Measurements from ENCODE around the gene SRSF12. TPM values are rescaled to one million over a fixed set of nuclear protein-coding genes. Genes with fewer than 3 reads are reported as not detected.
A peak's percentile ranks its signal among the peaks of the same experiment; 100 is the strongest.
"Not testable (repeated sequence)": the region's sequence is repeated elsewhere in the genome, so short reads cannot be mapped to it uniquely, and the experiment has no call there.

The SRSF12 gene
- total RNA-seq, 1 experiment from 2014 or later, result 2.1 TPM

DNA sequence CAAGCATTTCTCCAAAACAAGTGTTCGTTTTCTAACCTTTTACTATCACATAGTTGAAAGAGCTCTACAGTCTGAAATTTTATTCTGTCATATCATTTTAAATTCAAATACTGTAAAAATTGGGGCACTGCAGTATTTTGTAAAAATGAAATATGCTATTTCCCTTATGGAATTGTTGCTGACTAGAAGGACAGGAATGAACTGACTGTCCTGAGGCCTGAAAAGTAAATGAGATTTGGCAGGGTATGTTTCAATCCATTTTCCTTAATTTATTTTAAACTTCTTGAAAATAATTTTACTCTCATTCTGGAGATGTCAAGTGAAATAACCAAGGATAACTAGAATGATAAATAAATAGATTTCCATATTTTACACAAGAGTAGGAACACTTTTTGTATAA is 49.2 kb downstream of the SRSF12 start:
- Histone ChIP-seq H3K36me3 (replicated peaks; ENCODE audit: control insufficient read depth, insufficient read depth, low read length) (no peaks in the 10 kb centered on the region), H3K27me3 (ENCODE audit: control insufficient read depth, insufficient read depth, low read length) (no peaks in the 10 kb centered on the region), H3K4me3 (ENCODE audit: insufficient read depth, low read depth, low read length) (no peak overlapping the region)
- no peak for DNase-seq

DNA sequence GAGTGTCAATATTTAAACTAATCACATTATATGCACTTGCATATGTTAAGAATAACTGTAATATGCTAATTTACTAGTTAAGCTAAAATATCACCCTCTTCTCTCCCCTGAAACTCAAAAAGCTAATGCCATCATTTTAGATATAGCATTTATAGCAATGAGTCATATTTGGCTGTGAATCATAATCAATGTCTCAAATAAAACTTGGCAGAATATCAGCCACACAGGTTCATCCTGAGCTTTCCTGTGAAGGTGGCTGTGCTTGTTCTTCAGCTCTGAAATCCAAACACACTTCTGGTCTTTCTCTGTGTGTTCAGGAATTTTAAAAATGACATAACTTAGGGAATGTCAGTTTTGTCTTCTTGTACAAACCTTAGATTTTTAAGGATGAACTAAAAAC is 50.1 kb downstream of the SRSF12 start:
- DNase-seq, result no peak

DNA sequence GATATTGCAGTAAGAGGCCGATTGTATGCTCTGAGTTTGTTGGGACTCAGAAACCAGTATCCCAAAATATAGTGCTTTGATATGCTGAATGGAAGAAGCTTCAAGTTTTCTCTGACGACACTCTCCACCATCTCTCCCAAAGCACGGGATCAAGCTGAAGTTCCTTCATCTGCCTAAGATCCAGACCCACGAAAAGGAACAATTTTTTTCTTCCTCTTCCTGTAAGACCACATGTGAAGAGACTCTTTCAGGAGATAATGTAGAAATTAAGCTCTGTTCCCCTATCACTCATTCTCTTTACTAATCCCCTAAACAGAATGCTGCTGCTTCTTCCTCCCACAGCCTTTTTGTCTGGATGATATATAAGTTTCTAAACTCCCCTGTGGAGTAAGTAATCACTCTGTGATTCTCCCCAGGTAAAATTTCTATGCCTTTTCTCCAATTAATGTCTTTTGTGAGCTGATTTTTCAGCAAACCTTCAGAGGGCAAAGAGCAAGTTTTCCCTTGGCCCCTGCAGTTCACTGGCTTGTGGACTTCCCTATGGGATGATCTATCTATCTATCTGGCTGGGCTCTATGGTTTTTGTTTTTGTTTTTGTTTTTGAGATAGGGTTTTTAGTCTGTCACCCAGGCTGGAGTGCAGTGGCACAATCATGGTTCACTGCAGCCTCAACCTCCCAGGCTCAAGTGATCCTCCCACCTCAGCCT is 50.8 kb downstream of the SRSF12 start:
- no peak for DNase-seq
- H3K27me3 ChIP-seq (ENCODE audit: control insufficient read depth, insufficient read depth, low read length), result no peaks in the 10 kb centered on the region
- H3K4me3 ChIP-seq (ENCODE audit: insufficient read depth, low read depth, low read length), result no peak overlapping the region
- no peaks in the 10 kb centered on the region for H3K36me3 ChIP-seq (replicated peaks; ENCODE audit: control insufficient read depth, insufficient read depth, low read length)

More for the DNA sequence above, 50.1 kb downstream of the SRSF12 start:
- H3K36me3 ChIP-seq (replicated peaks; ENCODE audit: control insufficient read depth, insufficient read depth, low read length), result no peaks in the 10 kb centered on the region
- no peaks in the 10 kb centered on the region for H3K27me3 ChIP-seq (ENCODE audit: control insufficient read depth, insufficient read depth, low read length)
- no peak overlapping the region for H3K4me3 ChIP-seq (ENCODE audit: insufficient read depth, low read depth, low read length)

- H3K4me3 ChIP-seq (ENCODE audit: insufficient read depth, low read depth, low read length); H3K27me3 ChIP-seq (ENCODE audit: control insufficient read depth, insufficient read depth, low read length); H3K36me3 ChIP-seq (replicated peaks; ENCODE audit: control insufficient read depth, insufficient read depth, low read length); DNase-seq: not testable (repeated sequence)
Measured at GRCh38 chr6:89066121-89066520, 51.8 kb downstream of the SRSF12 start.

DNA sequence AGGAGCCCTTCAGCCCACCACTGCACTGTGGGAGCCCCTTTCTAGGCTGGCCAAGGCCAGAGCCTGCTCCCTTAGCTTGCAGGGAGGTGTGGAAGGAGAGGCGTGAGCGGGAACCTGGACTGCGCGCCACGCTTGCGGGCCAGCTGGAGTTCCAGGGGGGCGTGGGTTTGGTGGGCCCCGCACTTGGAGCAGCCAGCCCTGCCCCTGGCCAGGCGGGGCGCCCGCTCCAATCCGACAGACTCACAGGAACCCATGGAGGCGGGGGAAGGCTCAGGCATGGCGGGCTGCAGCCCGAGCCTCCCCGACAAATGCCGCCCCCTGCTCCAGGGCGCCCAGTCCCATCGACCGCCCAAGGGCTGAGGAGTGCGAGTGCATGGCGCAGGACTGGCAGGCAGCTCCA is 52.9 kb downstream of the SRSF12 start:
- not testable (repeated sequence) for H3K4me3 ChIP-seq (ENCODE audit: insufficient read depth, low read depth, low read length); H3K36me3 ChIP-seq (replicated peaks; ENCODE audit: control insufficient read depth, insufficient read depth, low read length); DNase-seq; H3K27me3 ChIP-seq (ENCODE audit: control insufficient read depth, insufficient read depth, low read length)

DNA sequence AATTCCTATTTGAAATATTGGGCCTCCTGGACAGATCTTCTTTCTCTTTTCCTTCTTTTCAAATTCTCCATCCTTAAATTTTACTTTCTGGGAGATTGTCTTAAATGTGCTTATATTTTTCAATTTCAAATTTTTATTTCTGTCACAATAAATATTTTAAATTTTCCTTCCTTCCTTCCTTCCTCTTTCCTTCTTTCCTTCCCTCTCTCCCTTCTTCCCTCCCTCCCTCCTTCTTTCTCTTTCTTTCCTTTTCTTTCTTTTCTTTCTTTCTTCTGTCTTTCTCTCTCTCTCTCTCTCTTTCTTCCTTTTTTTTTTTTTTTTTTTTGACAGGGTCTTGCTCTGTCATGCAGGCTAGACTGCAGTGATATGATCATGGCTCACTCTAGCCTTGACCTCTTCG is 54.0 kb downstream of the SRSF12 start:
- DNase-seq, result no peak
- Histone ChIP-seq H3K27me3 (ENCODE audit: control insufficient read depth, insufficient read depth, low read length) (no peaks in the 10 kb centered on the region), H3K4me3 (ENCODE audit: insufficient read depth, low read depth, low read length) (no peak overlapping the region), H3K36me3 (replicated peaks; ENCODE audit: control insufficient read depth, insufficient read depth, low read length) (no peaks in the 10 kb centered on the region)

GRCh38 chr6:89059227-89059626 is 58.6 kb downstream of the SRSF12 start:
- Histone ChIP-seq H3K27me3 (ENCODE audit: control insufficient read depth, insufficient read depth, low read length) (no peaks in the 10 kb centered on the region), H3K4me3 (ENCODE audit: insufficient read depth, low read depth, low read length) (no peak overlapping the region), H3K36me3 (replicated peaks; ENCODE audit: control insufficient read depth, insufficient read depth, low read length) (no peaks in the 10 kb centered on the region)
- no peak for DNase-seq

GRCh38 chr6:89058627-89059026 is 59.2 kb downstream of the SRSF12 start:
- no peaks in the 10 kb centered on the region for H3K36me3 ChIP-seq (replicated peaks; ENCODE audit: control insufficient read depth, insufficient read depth, low read length)
- no peaks in the 10 kb centered on the region for H3K27me3 ChIP-seq (ENCODE audit: control insufficient read depth, insufficient read depth, low read length)
- no peak for DNase-seq
- H3K4me3 ChIP-seq (ENCODE audit: insufficient read depth, low read depth, low read length), result no peak overlapping the region

- H3K27me3 ChIP-seq (ENCODE audit: control insufficient read depth, insufficient read depth, low read length), result no peaks in the 10 kb centered on the region
- no peak overlapping the region for H3K4me3 ChIP-seq (ENCODE audit: insufficient read depth, low read depth, low read length)
- DNase-seq, result peak; percentile 37
- H3K36me3 ChIP-seq (replicated peaks; ENCODE audit: control insufficient read depth, insufficient read depth, low read length), result no peaks in the 10 kb centered on the region
Measured at GRCh38 chr6:89057759-89058158, 60.1 kb downstream of the SRSF12 start.

DNA sequence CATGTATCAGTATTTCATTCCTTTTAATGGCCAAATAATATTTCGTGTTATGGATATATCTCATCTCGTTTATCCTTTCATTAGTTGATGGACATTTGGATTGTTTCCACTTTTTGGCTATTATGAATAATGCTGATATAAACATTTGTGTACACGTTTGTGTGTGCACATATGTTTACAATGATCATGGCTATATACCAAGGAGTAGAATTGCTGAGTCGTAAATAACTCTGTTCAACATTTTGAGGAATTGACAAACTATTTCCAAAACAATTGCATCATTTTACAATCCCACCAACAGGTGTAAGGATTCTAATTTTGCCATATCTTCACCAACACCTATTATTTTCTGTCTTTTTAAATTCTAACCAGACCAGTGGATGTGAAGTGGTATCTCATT is 63.7 kb downstream of the SRSF12 start:
- Histone ChIP-seq H3K36me3 (replicated peaks; ENCODE audit: control insufficient read depth, insufficient read depth, low read length) (no peaks in the 10 kb centered on the region), H3K27me3 (ENCODE audit: control insufficient read depth, insufficient read depth, low read length) (peaks cover 15% of the 10 kb centered on the region), H3K4me3 (ENCODE audit: insufficient read depth, low read depth, low read length) (no peak overlapping the region)
- DNase-seq, result no peak

DNA sequence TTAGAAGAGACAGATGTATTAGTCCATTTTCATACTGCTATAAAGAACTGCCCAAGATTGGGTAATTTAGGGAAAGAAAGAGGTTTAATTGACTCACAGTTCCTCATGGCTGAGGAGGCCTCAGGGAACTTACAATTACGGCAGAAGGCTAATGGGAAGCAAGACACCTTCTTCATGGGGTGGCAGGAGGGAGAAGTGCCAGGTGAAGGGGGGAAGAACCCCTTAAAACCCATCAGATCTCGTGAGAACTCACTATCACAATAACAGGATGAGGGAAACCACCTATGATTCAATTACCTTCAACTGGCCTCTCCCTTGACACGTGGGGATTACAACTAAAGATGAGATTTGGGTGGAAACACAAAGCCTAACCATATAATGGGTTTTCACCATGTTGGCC is 66.2 kb downstream of the SRSF12 start:
- H3K4me3 ChIP-seq (ENCODE audit: insufficient read depth, low read depth, low read length), result no peak overlapping the region
- DNase-seq, result no peak
- H3K27me3 ChIP-seq (ENCODE audit: control insufficient read depth, insufficient read depth, low read length), result peaks cover 22% of the 10 kb centered on the region
- H3K36me3 ChIP-seq (replicated peaks; ENCODE audit: control insufficient read depth, insufficient read depth, low read length), result no peaks in the 10 kb centered on the region

- no peaks in the 10 kb centered on the region for H3K36me3 ChIP-seq (replicated peaks; ENCODE audit: control insufficient read depth, insufficient read depth, low read length)
- H3K4me3 ChIP-seq (ENCODE audit: insufficient read depth, low read depth, low read length), result no peak overlapping the region
- no peak for DNase-seq
- peaks cover 22% of the 10 kb centered on the region for H3K27me3 ChIP-seq (ENCODE audit: control insufficient read depth, insufficient read depth, low read length)
Measured at GRCh38 chr6:89050697-89051096, 67.2 kb downstream of the SRSF12 start.

DNA sequence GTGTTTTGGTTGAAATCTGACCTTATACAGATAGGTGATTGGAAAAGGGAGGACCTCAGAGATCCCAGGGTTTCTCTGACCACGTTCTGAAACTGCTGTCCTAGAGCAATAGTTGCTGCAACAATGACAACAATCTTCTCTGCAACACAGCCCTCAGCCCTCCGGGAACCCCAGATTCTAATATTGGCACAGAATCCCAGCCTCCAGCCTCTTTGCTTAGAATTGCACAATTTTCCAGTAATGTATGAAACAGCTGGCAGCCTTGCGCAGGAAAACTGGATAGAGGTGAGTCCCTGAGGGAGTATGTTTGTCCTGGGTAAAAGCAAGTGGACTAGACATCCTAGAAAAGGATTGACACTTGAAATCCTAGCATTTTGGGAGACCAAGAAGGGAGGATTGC is 67.7 kb downstream of the SRSF12 start:
- peaks cover 22% of the 10 kb centered on the region for H3K27me3 ChIP-seq (ENCODE audit: control insufficient read depth, insufficient read depth, low read length)
- H3K4me3 ChIP-seq (ENCODE audit: insufficient read depth, low read depth, low read length), result no peak overlapping the region
- no peaks in the 10 kb centered on the region for H3K36me3 ChIP-seq (replicated peaks; ENCODE audit: control insufficient read depth, insufficient read depth, low read length)
- DNase-seq, result no peak

GRCh38 chr6:89048985-89049384 is 68.9 kb downstream of the SRSF12 start:
- no peak for DNase-seq
- H3K4me3 ChIP-seq (ENCODE audit: insufficient read depth, low read depth, low read length), result no peak overlapping the region
- H3K27me3 ChIP-seq (ENCODE audit: control insufficient read depth, insufficient read depth, low read length), result peaks cover 22% of the 10 kb centered on the region
- no peaks in the 10 kb centered on the region for H3K36me3 ChIP-seq (replicated peaks; ENCODE audit: control insufficient read depth, insufficient read depth, low read length)

- Histone ChIP-seq H3K27me3 (ENCODE audit: control insufficient read depth, insufficient read depth, low read length) (peaks cover 22% of the 10 kb centered on the region), H3K36me3 (replicated peaks; ENCODE audit: control insufficient read depth, insufficient read depth, low read length) (no peaks in the 10 kb centered on the region), H3K4me3 (ENCODE audit: insufficient read depth, low read depth, low read length) (no peak overlapping the region)
- peak; percentile 16 for DNase-seq
Measured at GRCh38 chr6:89048288-89048923, 69.5 kb downstream of the SRSF12 start.
